ENCODE measurements around the gene NMRK2. TPM values are rescaled to one million over a fixed set of nuclear protein-coding genes. Genes with fewer than 3 reads are reported as not detected.
A peak's percentile ranks its signal among the peaks of the same experiment; 100 is the strongest.
"Not testable (repeated sequence)": the region's sequence is repeated elsewhere in the genome, so short reads cannot be mapped to it uniquely, and the experiment has no call there.

NMRK2 gene
- total RNA-seq, 1 donor from 2014 or later, result not detected

DNA sequence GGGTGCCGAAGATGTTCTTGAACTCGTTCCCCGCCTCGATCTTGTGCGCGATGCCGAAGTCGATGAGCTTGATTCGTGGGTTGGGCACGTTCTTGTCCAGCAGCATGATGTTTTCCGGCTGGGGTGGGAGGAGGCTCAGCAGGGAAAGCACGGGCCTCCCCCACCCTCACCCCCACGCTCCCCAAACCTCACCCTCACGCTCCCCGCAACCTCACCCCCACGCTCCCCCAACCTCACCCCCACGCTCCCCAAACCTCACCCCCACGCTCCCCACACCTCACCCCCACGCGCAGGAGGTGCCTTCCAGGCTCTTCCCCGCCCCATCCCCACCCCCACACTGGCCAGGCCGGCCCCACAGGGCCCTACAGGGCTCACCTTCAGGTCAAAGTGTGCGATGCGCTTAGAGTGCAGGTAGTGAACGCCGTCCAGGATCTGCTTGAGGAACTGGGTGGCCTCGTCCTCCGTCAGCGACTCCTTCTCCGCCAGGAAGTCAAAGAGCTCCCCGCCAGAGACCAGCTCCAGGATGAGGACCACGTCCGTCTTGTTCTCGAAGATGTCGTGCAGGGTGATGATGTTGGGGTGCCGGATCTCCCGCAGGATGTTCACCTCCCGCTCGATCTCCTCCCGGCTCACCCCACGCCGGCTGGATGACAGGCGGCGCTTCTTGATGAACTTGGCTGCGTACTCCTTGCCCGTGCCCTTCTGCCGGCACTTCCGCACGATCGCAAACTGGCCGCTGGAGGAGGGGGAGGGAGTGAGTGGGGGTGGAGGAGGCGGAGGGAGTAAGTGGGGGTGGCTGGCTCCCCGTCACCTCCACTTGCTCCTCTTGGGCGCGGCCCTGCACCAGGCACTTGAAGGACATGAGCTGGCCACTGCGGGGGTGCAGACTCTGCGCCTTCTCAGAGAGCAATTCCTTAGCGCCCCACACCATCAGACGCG is 31.7 kb downstream of the NMRK2 start:
- ATAC-seq, result no peak

DNA sequence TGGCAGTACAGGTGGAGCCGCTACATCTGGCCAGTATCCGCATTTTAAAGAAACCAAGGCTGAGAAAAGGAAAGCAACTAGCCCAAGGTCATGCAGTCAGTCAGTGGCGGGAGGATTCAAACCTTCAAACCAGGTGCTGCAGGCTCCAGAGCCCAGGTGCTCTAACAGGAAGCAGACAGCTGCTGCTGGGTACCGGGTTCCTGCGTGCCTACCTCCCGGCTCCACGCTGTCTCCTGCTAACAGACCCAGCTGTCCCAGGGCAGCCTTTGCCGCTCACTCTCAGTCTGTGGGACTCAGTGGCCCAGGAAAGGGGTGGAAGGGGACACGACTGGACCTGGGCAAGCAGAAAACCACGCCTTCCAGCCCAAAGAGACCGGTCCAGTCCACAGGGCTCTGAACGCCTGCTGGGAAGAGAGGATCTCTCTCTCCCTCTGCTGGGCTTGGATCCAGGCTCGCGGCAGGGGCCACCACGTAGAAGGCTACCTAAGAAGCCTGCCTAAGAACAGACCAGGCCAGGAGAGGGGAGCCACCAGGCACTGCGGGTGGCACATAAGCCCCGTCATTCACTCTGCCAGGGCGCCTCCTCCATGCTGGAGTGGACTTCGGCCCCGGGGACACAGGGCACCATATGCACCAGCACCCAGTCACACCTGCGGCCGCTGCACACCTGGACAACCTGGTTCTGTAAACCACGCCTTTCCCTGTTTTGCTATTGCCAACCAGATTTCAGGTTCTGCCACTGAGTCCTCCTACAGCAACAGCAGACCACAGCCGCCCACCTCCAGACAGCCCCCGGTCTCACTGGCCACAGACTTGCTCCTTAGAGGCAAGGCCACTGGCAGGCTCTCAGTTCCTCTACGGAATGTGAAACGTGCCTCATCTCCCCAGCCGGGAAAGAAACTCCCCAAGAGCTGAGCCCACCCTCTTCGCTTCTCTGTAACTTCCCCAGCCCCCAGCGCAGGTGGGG is 33.5 kb downstream of the NMRK2 start:
- no peak for ATAC-seq

DNA sequence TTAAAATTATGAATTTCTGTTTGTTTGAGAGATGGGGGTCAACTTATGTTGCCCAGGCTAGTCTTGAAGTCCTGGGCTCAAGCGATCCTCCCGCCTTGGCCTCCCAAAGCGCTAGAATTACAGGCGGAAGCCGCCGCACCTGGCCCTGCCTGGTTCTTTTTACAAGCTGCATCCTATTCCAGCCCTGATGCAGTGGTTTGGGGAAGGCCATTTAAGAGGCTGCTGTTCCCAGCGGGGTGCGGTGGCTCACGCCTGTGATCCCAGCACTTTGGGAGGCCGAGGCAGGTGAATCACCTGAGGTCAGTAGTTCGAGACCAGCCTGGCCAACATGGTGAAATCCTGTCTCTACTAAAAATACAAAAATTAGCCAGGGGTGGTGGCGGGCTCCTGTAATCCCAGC is 35.1 kb downstream of the NMRK2 start:
- ATAC-seq, result not testable (repeated sequence)

DNA sequence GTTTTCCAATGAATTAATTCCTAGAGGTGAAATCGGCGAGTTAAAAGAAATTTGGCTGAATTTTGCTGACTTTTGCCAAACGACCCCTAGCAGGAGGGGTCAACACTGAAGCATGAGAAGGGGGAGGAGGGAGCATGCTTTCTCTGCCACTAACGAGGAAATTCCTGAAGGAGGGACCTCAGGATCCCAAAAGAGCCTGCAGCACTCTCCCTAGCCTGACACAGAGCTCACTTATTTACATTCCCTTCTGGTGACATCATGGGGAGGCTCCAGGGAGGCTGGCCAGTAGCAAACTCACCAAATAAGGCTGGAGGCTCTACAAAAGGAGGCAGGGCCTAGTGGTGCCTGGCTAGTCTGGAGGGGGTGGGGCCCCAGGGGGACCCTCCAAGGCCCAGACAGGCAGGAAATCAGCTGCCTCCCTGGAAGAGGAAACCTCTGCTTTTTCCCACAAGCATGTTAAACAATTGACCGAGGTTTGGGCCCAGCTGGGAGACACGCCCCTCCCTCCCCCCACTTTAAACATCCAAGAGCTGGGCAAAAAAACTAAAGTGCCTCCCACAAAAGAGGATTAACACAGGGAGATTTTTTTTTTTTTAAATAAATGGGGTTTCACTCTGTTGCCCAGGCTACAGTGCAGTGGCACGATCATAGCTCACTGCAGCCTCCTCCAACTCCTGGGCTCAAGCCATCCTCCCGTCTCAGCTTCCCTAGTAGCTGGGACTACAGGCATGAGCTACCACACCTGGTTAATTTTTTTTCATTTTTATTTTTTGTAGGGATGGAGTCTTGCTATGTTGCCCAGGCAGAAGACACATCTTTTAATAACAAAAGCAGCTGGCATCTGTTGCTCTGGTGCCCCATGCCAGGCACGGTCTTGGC is 35.9 kb downstream of the NMRK2 start:
- ATAC-seq, result peak; percentile 74

DNA sequence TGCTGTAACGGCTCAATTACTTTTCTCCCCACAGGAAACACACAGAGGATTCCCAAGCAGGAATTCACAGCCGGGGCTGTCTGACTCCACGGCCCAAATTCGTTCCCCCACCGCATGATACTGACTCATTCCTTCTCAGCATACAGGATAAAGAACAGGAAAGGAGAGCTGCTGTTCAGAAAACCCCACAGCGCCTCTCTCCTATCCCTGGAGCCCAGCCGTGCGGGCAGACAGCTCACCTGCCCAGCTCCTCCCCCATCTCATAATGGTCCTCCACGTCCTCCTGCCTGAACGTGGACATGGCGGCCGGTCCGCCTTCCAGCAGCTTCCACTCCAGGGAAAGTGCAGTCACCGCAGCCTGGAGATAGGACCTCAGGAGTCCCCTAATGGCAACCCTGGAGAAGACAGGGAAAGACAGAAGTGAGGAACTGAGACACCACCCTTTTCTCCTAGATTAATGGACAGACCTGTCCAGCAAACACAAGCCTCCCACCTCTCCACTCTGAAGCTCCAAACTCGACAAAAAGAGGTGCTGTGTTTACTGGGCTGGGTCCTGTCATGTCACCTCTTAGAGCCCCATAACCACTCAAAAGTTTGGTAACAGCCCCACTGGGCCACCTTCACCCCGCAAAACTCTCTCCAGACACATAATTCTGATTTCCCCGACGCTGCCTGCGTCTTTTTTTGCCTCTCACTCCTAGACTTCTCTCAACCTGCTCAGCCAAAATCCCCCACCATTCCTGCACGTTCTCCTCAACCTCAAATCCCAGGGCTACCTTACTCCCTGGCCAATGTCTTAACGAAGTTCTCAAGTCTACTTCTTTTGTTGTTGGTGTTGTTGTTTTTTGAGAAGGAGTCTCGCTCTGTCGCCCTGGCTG is 36.8 kb downstream of the NMRK2 start:
- ATAC-seq, result peak; percentile 49

DNA sequence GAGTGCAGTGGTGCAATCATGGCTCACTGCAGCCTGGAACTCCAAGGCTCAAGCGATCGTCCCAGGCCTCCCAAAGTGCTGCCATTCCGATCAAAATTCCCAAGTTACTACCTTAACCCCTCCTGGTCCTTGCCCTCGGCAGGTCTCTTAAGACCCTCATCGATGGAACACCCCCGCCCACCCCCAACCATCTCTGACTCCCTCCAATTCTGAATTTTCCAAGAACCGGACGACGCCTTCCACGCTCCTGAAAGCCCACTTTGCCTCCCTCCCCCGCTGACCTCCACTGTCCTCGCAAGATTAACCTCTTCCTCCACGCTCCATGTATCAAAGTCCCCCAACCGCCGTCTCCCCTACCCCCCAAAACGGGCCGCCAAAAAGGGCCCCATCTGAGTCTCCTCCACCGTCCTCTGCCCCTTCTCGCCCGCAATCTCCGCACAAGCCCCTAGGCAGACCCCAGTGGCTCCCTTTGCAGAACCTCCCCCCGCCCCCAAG is 37.5 kb downstream of the NMRK2 start:
- ATAC-seq, result peak; percentile 0

DNA sequence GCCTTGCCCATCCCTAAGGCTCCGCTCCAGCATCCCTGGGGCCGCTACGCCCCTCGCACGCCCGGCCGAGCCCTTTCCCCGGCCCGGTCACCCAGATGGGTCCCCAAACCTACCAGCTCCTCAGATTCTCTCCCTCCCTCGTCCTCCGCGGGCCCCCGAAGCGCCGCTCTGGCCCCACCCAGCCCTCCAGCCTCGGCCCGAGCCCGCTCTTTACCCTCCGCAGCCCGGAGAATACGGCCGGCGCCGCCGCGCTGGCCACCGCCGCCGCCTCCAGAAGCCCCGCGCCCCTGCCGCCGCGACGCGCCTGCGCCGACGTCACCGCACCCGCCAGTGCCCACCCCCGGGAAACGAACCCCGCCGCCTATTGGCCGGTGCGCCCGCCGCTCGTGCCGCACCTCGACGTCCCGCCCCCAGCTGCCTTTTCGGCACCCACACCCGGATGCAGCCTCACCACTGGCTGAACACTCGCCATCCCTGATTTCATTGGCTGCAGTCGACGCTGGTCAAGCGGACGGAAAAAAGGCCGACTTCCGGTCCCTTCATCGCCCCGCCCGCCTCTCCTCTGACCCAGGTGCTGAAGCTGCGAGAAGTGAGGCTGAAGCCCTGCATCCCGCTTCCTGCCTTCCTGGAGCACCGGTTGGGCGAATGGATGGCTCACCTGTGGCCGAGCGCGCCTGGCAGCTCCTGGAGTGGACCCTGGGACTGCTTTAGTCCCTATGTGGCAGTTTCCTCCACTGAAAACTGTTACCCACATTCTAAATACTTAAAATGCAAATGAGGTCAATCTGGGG is 38.1 kb downstream of the NMRK2 start, which contains the start of gene DAPK3:
Gene DAPK3, minus strand, starts transcription at position 292 of the 791 bp plus-strand sequence. CDS start 1,364 bp downstream, outside the sequence.
- ATAC-seq, result peak; percentile 87

DNA sequence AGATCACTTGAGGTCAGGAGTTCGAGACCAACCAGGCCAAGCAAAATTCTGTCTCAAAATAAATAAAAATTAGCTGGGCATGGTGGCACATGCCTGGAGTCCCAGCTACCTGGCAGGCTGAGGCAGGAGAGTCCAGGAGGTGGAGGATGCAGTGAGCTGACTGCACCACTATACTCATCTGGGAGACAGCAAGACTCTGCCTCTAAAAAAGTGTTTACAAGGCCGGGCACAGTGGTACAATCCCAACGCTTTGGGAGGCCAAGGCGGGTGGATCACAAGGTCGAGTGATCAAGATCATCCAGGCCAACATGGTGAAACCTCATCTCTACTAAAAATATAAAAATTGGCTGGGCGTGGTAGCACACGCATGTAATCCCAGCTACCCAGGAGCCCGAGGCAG is 42.3 kb downstream of the NMRK2 start:
- ATAC-seq, result no peak

DNA sequence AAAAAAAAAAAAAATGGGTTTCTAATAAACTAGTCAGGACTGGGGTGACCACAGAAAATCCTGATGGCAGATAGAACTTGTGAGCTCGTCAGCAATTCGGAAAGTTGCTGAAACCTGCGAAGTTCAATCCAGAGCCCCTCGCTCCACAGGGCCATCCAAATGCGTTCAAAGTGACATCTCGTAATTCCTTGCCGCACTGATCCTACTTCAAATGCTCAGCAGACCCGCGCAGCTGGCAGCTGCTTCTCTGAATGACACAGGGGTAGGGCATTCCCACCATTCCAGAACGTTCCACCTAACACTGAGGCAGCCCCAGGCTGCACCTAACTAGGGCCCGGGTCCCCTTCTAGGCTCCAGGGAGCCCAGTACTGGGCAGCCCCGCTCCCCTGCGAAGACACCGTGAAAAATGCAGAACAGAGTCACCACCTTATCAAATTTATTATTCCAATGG is 42.8 kb downstream of the NMRK2 start:
- no peak for ATAC-seq

DNA sequence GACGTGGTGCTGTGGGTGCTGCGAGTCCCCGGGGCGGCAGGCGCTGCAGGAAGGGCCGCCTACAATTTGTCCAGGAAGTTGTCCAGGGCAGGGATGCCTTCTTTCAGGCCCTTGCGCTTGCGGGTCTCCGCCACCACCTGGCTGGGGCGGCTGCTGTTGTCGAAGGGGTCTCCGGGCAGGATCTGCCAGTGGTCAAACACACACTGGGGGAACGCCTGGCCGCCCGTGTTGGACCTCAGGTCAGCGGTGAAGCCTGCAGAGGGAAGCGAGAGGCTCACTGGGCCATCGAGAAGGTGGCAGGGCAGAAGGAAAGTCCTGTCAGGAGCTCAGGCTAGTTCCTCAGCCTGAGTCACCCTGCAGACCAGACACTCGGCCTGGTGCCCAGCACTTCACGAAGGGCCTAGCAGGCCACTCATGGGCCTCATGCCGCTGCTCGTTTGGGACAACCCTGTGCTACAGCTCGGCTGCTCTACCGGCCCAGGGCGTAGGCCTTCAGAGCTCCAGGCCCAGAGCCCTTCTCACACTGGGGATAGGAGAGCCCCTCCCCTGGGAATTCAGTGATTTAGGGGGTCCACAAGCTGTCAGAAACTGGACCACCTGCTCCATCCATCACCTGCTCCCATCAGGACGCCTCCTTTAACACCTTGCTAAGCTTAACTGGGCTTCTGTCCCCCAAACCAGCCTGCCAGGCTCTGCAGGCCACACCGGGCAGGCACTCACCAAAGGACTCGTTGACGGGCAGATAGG is 43.8 kb downstream of the NMRK2 start:
- ATAC-seq, result peak; percentile 72

DNA sequence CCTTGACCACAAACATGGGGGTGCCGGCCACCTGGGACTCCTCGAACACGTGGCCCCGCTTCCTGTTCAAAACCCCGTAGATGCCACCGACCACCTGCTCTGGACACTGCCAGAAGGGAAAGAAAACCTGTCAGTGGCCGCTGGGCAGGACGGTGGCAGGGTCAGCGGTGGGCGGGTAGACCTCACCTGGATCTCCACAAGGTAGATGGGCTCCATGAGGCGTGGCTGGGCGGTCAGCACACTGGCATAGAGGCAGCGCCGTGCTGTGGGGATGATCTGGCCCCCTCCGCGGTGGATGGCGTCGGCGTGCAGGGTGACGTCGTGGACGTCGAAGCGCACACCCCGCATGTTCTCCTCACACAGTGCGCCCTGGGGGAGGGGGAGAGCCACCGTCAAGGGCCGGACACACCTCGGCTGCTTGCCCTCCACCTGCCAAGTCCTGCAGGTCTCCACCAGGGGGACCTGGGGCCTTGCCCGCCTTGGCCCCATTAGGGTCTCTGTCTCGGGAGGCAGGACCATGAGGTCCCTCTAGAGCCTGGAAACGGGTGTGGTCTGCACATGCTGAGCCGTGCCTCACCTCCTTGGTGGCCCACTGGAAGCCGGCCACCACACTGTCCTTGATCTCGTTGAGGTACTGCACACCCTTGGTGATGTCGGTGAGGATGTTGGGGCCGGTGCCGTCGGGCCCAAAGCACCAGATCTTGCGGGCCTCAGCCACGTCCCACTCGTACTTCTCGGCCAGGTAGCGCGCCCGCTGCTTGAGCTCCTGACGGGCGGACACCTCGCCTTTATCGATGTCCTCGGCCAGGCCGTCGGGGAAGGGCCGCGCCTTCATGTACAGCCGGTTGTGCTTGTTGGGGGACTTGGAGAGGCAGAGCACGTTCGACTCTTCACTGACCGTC is 44.6 kb downstream of the NMRK2 start:
- ATAC-seq, result peak; percentile 0

DNA sequence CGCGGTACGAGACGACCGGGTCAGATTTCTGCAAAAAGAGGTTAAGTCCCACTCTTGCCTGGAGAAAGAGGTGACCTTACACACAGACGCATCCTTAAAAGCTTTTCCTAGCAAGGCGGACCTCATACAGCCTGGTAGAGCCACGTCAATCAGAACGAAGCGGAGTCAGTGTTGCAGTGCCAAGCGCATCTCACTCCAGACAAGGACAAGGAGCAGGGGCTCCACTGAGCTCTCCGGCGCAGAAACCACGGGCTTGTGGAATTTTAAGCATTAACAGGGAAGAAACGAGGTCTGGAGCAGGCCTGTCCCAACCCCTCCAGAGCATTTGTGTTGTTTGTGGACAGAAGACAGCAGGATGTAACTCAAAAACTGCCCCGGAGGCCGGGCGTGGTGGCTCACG is 45.3 kb downstream of the NMRK2 start:
- no peak for ATAC-seq

DNA sequence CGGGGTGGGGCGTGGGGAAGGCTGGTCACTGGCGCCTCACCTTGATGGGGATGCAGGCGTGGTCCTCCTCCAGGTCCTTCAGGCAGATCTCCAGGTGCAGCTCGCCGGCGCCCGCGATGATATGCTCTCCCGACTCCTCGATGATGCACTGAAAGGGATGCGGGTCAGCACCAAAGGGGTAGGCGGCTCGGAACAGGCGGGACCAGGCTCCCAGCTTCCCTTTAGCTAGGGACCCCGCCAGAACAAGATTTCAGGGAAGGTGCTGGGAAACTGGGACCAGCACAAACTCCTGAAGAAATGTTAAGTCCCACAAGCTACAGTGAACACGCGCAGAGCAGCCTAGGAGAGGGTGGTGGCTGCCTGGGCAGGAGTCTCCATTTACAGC is 46.4 kb downstream of the NMRK2 start:
- ATAC-seq, result no peak

DNA sequence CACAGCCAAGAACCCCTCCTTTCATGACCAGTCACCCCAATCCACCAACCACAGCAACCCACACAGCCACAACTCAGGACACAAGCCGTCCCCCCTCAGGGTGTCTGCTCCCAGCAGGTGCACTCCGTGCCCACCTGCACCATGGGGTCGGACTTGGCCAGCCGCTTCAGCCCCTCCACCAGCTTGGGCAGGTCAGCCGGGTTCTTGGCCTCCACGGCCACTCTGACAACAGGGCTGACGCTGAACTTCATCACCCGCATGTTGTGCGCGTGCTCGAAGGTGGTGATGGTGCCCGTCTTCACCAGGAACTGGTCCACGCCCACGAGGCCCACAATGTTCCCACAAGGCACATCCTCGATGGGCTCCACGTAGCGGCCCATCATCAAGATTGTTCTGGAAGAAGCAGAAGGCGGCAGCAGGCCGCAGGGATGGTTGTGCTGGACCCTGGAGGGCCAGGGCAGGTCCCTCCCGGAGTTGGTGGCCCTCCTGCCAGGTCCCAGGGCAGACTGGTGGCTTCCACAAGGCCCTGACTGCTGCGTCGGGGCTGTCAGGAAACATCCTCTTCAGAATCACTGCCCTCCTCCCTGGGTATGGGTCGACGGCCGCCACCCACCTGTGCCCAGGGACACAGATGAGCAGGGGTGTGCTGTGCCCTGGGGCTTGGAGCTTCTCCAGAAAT is 46.9 kb downstream of the NMRK2 start:
- no peak for ATAC-seq

DNA sequence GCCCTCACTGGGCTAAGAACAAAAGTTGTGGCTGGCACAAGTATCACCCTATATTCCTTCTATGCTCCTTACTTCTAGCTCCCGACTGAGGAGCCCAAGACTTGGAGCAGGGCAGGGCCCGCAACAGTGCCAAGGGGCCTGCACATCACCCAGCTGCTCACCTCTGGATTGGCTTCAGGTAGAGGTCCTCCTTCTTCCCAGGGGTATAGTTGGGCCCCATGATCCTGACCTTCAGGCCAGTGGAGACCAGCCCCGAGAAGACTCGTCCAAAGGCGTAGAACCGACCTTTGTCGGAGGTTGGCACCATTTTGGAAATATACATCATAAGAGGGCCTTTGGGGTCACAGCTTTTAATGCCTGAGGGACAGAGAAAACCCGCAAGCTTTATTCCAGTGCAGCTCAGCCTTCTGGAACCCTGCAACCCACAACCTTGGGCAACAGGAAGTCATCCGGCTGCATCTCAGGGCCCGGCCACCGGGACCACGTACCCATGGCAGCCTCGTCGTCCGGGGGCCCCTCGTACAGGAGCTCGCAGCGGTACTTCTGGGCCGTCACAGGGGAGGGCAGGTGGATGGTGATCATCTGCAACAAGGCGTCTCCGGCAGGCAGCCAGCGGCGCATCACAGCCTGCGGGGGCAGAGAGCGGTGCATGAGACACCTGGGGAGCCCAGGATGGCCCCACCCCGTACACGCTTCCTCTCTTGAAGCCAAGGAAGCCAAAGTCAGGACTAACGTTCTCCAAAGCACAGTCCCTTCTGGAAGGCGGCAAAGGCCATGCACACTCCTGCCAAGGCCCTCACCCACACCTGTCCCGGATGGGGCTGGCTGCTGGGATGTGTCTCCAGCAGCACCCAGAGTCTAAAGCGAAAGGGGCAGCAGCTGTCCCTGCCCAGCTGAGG is 47.7 kb downstream of the NMRK2 start:
- ATAC-seq, result no peak

DNA sequence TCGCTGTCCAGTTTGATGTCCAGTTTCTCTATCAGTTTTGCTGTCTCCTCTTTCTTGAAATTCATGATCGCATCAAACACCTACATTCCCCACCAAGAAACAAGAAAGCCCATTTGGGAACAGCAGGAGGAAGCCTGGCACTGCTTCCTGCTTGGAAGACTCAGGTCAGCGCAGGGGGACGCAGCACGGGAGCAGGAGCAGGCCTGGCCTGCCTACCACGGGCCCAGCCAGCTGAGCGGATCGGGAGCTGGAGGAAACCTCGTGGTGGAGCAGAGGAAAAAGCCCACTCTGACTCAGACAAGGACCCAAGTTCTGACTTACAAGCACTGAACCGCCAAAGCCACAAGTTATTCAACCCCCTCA is 48.5 kb downstream of the NMRK2 start:
- ATAC-seq, result no peak

Data from esophagus mucosa (tissue), 1 donor.